Measurements from ENCODE around the gene TYK2. TPM values are rescaled to one million over a fixed set of nuclear protein-coding genes. Genes with fewer than 3 reads are reported as not detected.

Gene TYK2
- total and polyA plus RNA-seq, 2 of the 4 experiments (the other 2 are of a cell fraction): 40.9 to 97.9 TPM

DNA sequence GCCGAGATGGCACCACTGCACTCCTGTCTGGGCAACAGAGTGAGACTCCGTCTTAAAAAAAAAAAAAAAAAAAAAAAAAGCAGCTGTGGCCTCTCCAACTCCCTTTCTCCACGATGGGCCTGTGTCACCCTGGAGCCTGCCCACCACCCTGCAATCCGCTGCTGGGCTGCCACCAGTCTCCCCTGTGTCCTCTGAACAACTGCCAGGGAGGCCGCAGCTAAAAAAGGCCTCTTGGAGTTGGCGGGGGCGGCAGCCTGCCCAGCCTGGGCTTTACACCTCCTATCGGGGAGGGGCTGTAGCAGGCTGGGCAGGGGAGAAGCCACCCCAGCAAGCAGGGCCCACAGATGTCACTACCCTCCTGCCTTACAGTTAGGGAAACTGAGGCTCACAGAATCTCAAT, 19.5 kb upstream of the TYK2 start:
- BruUV-seq (replicated peaks): no TSS peak
- TF ChIP-seq RCOR1 (IDR thresholded peaks at IDR 0.05; ENCODE audit: insufficient replicate concordance, low read length): no peak
- no peak for TF ChIP-seq CEBPB (IDR thresholded peaks at IDR 0.05; ENCODE audit: low read depth, low read length)
- no peak for TF ChIP-seq FOS (IDR thresholded peaks at IDR 0.05; ENCODE audit: low read depth, low read length)
- TF ChIP-seq RFX5 (IDR thresholded peaks at IDR 0.05; ENCODE audit: low read depth, low read length): no peak
- TF ChIP-seq RAD21 (IDR thresholded peaks at IDR 0.05; ENCODE audit: low read length): no peak
- no peak for TF ChIP-seq BHLHE40 (IDR thresholded peaks at IDR 0.05; ENCODE audit: low read depth, low read length)
- TF ChIP-seq MAFK (IDR thresholded peaks at IDR 0.05; ENCODE audit: low read depth, low read length): no peak
- TF ChIP-seq, protein P1, sequence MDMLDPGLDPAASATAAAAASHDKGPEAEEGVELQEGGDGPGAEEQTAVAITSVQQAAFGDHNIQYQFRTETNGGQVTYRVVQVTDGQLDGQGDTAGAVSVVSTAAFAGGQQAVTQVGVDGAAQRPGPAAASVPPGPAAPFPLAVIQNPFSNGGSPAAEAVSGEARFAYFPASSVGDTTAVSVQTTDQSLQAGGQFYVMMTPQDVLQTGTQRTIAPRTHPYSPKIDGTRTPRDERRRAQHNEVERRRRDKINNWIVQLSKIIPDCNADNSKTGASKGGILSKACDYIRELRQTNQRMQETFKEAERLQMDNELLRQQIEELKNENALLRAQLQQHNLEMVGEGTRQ (IDR thresholded peaks at IDR 0.05; ENCODE audit: low read depth, low read length): no peak
- no peak for TF ChIP-seq CHD1 (IDR thresholded peaks at IDR 0.05; ENCODE audit: low read depth, low read length)
- TF ChIP-seq MXI1 (IDR thresholded peaks at IDR 0.05; ENCODE audit: borderline replicate concordance, low read depth, low read length): no peak
- TF ChIP-seq NFE2L2 (IDR thresholded peaks at IDR 0.05; ENCODE audit: low read depth, low read length): no peak
- TF ChIP-seq SMC3 (IDR thresholded peaks at IDR 0.05; ENCODE audit: low read depth, low read length): no peak
- TF ChIP-seq MAZ (IDR thresholded peaks at IDR 0.05; ENCODE audit: borderline replicate concordance, low read depth, low read length): no peak
- TF ChIP-seq, protein P2, sequence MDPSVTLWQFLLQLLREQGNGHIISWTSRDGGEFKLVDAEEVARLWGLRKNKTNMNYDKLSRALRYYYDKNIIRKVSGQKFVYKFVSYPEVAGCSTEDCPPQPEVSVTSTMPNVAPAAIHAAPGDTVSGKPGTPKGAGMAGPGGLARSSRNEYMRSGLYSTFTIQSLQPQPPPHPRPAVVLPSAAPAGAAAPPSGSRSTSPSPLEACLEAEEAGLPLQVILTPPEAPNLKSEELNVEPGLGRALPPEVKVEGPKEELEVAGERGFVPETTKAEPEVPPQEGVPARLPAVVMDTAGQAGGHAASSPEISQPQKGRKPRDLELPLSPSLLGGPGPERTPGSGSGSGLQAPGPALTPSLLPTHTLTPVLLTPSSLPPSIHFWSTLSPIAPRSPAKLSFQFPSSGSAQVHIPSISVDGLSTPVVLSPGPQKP (IDR thresholded peaks at IDR 0.05; ENCODE audit: borderline replicate concordance, low read depth, low read length): no peak
- no peak for TF ChIP-seq POLR2A (IDR thresholded peaks at IDR 0.05; ENCODE audit: low read depth, low read length)
- TF ChIP-seq, protein P3, sequence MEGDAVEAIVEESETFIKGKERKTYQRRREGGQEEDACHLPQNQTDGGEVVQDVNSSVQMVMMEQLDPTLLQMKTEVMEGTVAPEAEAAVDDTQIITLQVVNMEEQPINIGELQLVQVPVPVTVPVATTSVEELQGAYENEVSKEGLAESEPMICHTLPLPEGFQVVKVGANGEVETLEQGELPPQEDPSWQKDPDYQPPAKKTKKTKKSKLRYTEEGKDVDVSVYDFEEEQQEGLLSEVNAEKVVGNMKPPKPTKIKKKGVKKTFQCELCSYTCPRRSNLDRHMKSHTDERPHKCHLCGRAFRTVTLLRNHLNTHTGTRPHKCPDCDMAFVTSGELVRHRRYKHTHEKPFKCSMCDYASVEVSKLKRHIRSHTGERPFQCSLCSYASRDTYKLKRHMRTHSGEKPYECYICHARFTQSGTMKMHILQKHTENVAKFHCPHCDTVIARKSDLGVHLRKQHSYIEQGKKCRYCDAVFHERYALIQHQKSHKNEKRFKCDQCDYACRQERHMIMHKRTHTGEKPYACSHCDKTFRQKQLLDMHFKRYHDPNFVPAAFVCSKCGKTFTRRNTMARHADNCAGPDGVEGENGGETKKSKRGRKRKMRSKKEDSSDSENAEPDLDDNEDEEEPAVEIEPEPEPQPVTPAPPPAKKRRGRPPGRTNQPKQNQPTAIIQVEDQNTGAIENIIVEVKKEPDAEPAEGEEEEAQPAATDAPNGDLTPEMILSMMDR (conservative IDR thresholded peaks at IDR 0.05; ENCODE audit: low read depth, low read length): no peak
- ChIA-PET POLR2A (ENCODE audit: unreplicated experiment) (interaction anchor here (0.6 kb wide), 1 partner anchor 300 kb away, joined by 5 read pairs; no protein-coding TSS in a partner anchor), CTCF (interaction anchor here (0.6 to 1.6 kb wide), 4 partner anchors 9 to 130 kb away, joined by 3 to 5 read pairs (median 4); no protein-coding TSS in a partner anchor)
- ATAC-seq (ENCODE audit: low read depth): no peak
- peaks cover 2% of the 10 kb centered on the region; the same call in 1 of the 2 replicates for H3K4me1 ChIP-seq (ENCODE audit: control insufficient read depth, insufficient read depth, low read length)
- no peak overlapping the region for H3K23ac ChIP-seq (ENCODE audit: low read depth, low read length)
- H3K14ac ChIP-seq (replicated peaks; ENCODE audit: low read depth, low read length): no peak overlapping the region
- no peak overlapping the region for H4K5ac ChIP-seq (ENCODE audit: low read depth, low read length)
- WGBS, 2 experiments (ENCODE audit: extremely low coverage in 2 of 2, insufficient read length in 1 of 2): no CpG with 5 or more reads among the region's 8 CpGs
- H3K79me1 ChIP-seq (ENCODE audit: low read depth in 1 of 2, low read length in 2 of 2): peaks cover 15 to 56% of the 10 kb centered on the region in 2 experiments; a peak in 3 of 4 replicates
- intact Hi-C loops (cut with micrococcal nuclease): loop anchor here (10.0 kb wide), 1 partner anchor 295 kb away; no protein-coding TSS in a partner anchor
- no peak overlapping the region for H4K8ac ChIP-seq (ENCODE audit: low read depth in 2 of 2, low read length in 2 of 2)
- in situ Hi-C loops (cut with MboI; ENCODE audit: low sequenced_read_pairs): no loop called here
- H3K4ac ChIP-seq (ENCODE audit: low read depth, low read length): no peak overlapping the region
- H3K9ac ChIP-seq (ENCODE audit: low read depth, low read length): no peak overlapping the region
- H3K27me3 ChIP-seq (ENCODE audit: control insufficient read depth, insufficient read depth, low read length): no peaks in the 10 kb centered on the region
- H3K4me3 ChIP-seq (ENCODE audit: insufficient read depth, low read depth, low read length): no peak overlapping the region
- H2AK5ac ChIP-seq (ENCODE audit: low read depth, low read length): no peak overlapping the region
- H3K9me3 ChIP-seq (ENCODE audit: control insufficient read depth, insufficient read depth, low read length): no peaks in the 10 kb centered on the region
- no peak overlapping the region for H2BK5ac ChIP-seq (ENCODE audit: low read depth, low read length, poor library complexity, severe bottlenecking)
- no peak overlapping the region for H3K56ac ChIP-seq (ENCODE audit: extremely low read depth, insufficient read depth, low read length)
- no peak overlapping the region for H3K27ac ChIP-seq (ENCODE audit: insufficient read depth, low read length)
- no peak overlapping the region for H2AFZ ChIP-seq (replicated peaks; ENCODE audit: low read length, poor library complexity)
- no peak for DNase-seq
- H3K36me3 ChIP-seq (ENCODE audit: control insufficient read depth, insufficient read depth, low read length): peaks cover 25% of the 10 kb centered on the region
- H4K20me1 ChIP-seq (ENCODE audit: insufficient read depth, low read length): peaks cover 69% of the 10 kb centered on the region
- no peak overlapping the region for H2BK120ac ChIP-seq (ENCODE audit: low read depth, low read length)
- H2BK15ac ChIP-seq (ENCODE audit: low read depth, low read length): no peak overlapping the region
- H3K18ac ChIP-seq (ENCODE audit: low read depth, low read length): no peak overlapping the region
- no peak overlapping the region for H2BK20ac ChIP-seq (ENCODE audit: low read depth, low read length)
- no peak overlapping the region for H3K4me2 ChIP-seq (ENCODE audit: low read depth, low read length)
- dilution Hi-C loops (cut with HindIII; ENCODE audit: low sequenced_read_pairs, unreplicated experiment): no loop called here
- H3K9me1 ChIP-seq (ENCODE audit: insufficient read depth, low read length): 0 out of 2 replicates have a peak, but pooled peaks cover 2% of the 10 kb centered on the region
- no peak overlapping the region for H2AK9ac ChIP-seq (replicated peaks; ENCODE audit: low read depth, low read length, poor library complexity)
- no peak overlapping the region for H4K91ac ChIP-seq (ENCODE audit: insufficient read depth, low read depth, low read length)

Data from IMR-90 (cell line).